RWPE2 (cell line): ENCODE results near the gene TSHZ1.

Source experiments
- ATAC-seq: fragments of 200-7000 bp; cut with Tn5 transposase; 3 replicates; pipeline ENCODE4 v1.9.1; 2021; ENCODE audit warnings: low read depth
- DNase-seq: peaks from one replicate; pipeline ENCODE4 v3.0.0-alpha.2; 2020; ENCODE audit warnings: low spot score
- H3K27ac ChIP-seq: fragments of 450-650 bp; 2 replicates; pipeline ENCODE4 v1.5.1; 2017; ENCODE audit warnings: mild to moderate bottlenecking; ENCODE audit not compliant: poor library complexity, severe bottlenecking
- H3K27me3 ChIP-seq: fragments of 250-450 bp; sonication (Bioruptor Pico); 2 replicates; pipeline ENCODE4 v1.5.1; 2021; ENCODE audit warnings: mild to moderate bottlenecking, moderate library complexity; ENCODE audit not compliant: insufficient read depth, poor library complexity, severe bottlenecking
- H3K36me3 ChIP-seq: fragments of 250-450 bp; sonication (Bioruptor Pico); 2 replicates; pipeline ENCODE4 v1.5.1; 2020; ENCODE audit warnings: low read depth, mild to moderate bottlenecking, moderate library complexity
- H3K4me1 ChIP-seq: fragments of 250-450 bp; sonication (Bioruptor Pico); 2 replicates; pipeline ENCODE4 v1.5.1; 2021; ENCODE audit warnings: mild to moderate bottlenecking, moderate library complexity; ENCODE audit not compliant: insufficient read depth, poor library complexity, severe bottlenecking
- H3K4me3 ChIP-seq: fragments of 250-450 bp; sonication (Bioruptor Pico); 2 replicates; pipeline ENCODE4 v1.5.1; 2021; ENCODE audit warnings: mild to moderate bottlenecking, moderate library complexity; ENCODE audit not compliant: severe bottlenecking
- H3K9me3 ChIP-seq: fragments of 250-450 bp; sonication (Bioruptor Pico); 2 replicates; pipeline ENCODE4 v1.5.1; 2021; ENCODE audit warnings: mild to moderate bottlenecking, moderate library complexity; ENCODE audit not compliant: severe bottlenecking
- TF ChIP-seq, protein P1 (sequence below): fragments of 450-650 bp; IDR thresholded peaks from one replicate; pipeline ENCODE4 v1.5.1; 2017; ENCODE audit warnings: mild to moderate bottlenecking, moderate library complexity; ENCODE audit not compliant: poor library complexity, severe bottlenecking

TSHZ1 gene

DNA sequence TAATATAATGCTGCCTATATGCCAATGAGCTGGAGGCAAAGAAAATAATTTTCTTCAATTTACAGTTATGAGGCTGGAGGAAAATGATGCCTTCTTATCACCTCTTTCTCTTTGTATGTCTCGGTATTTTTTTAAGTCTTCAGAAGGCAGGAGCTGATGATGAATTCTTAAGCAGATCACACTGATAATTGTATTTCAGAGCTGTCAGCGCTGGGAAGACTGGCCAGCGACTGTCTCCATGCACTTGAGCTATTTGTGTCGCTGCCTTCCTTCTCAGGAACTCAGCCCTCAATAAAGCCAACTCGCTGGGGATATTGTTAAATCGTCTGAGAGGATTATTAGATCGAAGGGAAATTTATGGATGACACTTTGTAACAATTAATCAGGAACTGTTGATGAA lies 42.0 kb upstream of the TSHZ1 start:
- H3K4me1 ChIP-seq: no peaks in the 10 kb centered on the region
- H3K36me3 ChIP-seq: no peaks in the 10 kb centered on the region
- no peak overlapping the region for H3K4me3 ChIP-seq
- H3K9me3 ChIP-seq: no peaks in the 10 kb centered on the region
- no peak for ATAC-seq
- DNase-seq: no peak
- H3K27ac ChIP-seq: no peak overlapping the region
- H3K27me3 ChIP-seq: peaks cover 15% of the 10 kb centered on the region
- TF ChIP-seq, protein P1, sequence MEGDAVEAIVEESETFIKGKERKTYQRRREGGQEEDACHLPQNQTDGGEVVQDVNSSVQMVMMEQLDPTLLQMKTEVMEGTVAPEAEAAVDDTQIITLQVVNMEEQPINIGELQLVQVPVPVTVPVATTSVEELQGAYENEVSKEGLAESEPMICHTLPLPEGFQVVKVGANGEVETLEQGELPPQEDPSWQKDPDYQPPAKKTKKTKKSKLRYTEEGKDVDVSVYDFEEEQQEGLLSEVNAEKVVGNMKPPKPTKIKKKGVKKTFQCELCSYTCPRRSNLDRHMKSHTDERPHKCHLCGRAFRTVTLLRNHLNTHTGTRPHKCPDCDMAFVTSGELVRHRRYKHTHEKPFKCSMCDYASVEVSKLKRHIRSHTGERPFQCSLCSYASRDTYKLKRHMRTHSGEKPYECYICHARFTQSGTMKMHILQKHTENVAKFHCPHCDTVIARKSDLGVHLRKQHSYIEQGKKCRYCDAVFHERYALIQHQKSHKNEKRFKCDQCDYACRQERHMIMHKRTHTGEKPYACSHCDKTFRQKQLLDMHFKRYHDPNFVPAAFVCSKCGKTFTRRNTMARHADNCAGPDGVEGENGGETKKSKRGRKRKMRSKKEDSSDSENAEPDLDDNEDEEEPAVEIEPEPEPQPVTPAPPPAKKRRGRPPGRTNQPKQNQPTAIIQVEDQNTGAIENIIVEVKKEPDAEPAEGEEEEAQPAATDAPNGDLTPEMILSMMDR: no peak

DNA sequence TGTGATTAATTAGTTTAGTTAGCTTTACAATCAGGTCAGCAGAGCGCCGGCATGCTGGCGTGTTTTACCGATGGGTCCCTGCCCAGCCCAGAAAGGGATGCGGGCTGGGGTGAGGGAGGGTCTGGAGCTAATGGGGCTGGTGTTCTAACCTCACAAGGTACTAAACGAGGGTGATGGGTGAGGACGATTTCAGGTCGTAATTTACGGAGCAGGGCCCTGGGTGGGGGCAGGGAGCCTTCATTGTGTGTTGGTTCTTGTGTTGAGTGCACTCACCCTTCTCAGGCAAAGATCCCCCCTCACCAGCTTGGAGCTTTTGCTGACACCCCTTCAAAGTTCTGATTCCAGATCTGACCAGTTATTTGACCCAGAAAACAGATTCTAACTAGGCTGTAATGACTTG lies 41.2 kb upstream of the TSHZ1 start:
- no peaks in the 10 kb centered on the region for H3K9me3 ChIP-seq
- peaks cover 15% of the 10 kb centered on the region for H3K27me3 ChIP-seq
- TF ChIP-seq, protein P1: no peak
- H3K27ac ChIP-seq: no peak overlapping the region
- DNase-seq (no peak), ATAC-seq (no peak)
- no peaks in the 10 kb centered on the region for H3K36me3 ChIP-seq
- no peaks in the 10 kb centered on the region for H3K4me1 ChIP-seq
- H3K4me3 ChIP-seq: no peak overlapping the region

DNA sequence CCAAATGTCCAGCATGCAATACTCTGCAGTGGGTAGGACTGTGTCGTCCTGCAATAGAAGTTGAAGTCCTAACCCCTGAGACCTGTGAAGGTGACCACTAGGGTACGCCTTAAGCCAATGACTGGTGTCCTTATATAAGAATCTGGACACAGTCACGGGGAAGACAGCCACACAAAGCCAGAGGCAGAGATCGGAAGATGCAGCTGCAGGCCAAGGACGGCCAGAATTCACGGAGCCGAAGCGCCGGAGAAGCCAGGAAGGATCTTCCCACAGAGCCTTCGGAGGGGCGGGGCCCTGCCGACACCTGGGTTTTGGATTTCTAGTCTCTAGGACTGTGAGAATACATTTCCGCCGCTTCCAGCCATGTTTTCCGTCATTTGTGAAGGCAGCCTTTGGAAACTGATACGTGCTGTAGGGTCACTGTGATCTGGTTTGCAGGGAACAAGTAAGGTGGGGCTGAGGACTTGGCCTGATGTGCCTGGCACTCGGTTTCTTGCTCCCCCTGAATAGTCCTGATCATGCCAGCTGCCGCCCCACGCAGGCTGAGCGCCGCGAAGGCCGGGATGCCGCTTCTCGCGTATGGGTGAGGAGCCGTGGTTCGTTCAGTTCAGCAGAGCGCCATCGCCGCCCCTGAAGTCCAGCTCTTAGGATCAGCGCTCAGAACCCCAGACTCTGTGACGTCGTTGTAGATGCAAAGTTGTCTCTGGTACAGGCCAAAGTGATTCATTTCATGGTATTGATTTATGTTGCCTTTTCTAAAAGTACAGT lies 40.4 kb upstream of the TSHZ1 start:
- ATAC-seq: no peak

DNA sequence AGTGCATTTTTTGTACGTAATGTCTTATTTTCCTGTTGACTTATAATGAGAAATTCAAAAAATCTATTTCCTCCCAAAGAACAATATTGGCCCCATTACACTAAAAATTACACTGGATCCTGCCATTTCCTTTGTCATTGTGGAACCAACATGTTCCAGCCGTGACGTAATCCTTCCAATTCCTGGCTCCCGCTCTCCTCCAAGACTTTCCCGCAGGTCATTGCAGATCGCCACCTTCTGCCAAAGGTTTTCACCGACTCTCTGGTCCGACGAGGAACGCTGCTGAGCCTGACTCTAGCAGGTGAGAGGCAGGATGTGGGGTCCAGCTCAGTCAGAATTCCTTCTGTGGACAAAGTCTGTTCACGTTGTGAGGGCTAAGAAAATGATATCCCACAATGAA lies 39.7 kb upstream of the TSHZ1 start:
- no peak overlapping the region for H3K27ac ChIP-seq
- no peak for ATAC-seq
- no peak overlapping the region for H3K4me3 ChIP-seq
- peaks cover 15% of the 10 kb centered on the region for H3K27me3 ChIP-seq
- TF ChIP-seq, protein P1: no peak
- no peaks in the 10 kb centered on the region for H3K4me1 ChIP-seq
- no peaks in the 10 kb centered on the region for H3K36me3 ChIP-seq
- H3K9me3 ChIP-seq: no peaks in the 10 kb centered on the region
- DNase-seq: no peak

More for the DNA sequence above, 40.4 kb upstream of the TSHZ1 start:
- no peak for DNase-seq
- Histone ChIP-seq H3K27ac (no peak overlapping the region), H3K4me3 (no peak overlapping the region), H3K9me3 (no peaks in the 10 kb centered on the region), H3K27me3 (peaks cover 15% of the 10 kb centered on the region), H3K4me1 (no peaks in the 10 kb centered on the region), H3K36me3 (no peaks in the 10 kb centered on the region)
- TF ChIP-seq, protein P1: no peak
